ENCODE measurements around the gene CFAP107. TPM values are rescaled to one million over a fixed set of nuclear protein-coding genes. Genes with fewer than 3 reads are reported as not detected.

Gene CFAP107
- polyA plus RNA-seq, 1 donor (not counting 4 experiments of a cell fraction or from before 2014, with no cell fraction given) = not detected

DNA sequence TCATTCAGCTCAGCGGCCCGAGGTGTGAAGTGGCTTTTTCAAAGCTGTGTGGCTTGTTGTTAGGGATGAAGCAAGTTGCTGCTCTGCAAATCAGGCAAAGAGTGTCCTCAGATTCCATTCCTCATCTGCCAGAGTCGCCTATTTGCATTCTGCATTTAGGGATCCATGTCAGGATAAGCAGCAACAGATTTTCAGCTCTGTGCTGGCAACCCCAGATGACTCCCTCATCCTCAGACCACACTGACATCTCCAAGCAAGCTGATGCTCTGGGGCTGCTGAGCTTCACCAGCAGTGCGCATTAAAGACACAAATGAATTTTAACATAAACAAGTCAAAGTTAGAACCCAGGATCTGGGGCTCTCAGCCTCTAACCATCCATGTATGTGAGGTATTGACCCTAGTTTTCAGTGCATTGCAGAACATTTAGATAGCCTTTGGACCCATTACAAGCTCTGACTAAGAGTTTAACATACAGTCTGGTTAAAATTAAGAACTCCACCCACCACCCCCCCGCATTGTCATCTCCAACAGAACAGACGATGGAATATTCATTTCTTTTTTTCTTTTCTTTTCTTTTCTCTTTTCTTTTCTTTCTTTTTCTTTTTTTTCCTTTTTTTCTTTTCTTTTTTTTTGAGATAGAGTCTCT, 10.9 kb downstream of the CFAP107 start:
- FAIRE-seq (no peak), DNase-seq (ENCODE audit: low read depth, low spot score) (no peak)
- Histone ChIP-seq H3K27ac (ENCODE audit: control insufficient read depth, insufficient read depth, low read length) (no peak overlapping the region), H2AFZ (ENCODE audit: control insufficient read depth, low read length) (no peak overlapping the region), H3K4me3 (ENCODE audit: control insufficient read depth in 2 of 3, extremely low read depth in 1 of 3, insufficient read depth in 2 of 3, low read depth in 1 of 3, low read length in 3 of 3) (no peak overlapping the region), H4K20me1 (ENCODE audit: control insufficient read depth, extremely low read depth, insufficient read depth, low read length) (no peaks in the 10 kb centered on the region), H3K4me1 (ENCODE audit: control insufficient read depth, extremely low read depth, insufficient read depth, low read length) (no peaks in the 10 kb centered on the region), H3K9me3 (ENCODE audit: control insufficient read depth, low read depth, low read length) (no peaks in the 10 kb centered on the region), H3K9me1 (ENCODE audit: control insufficient read depth, extremely low read depth, insufficient read depth, low read length) (no peaks in the 10 kb centered on the region), H3K36me3 (ENCODE audit: control insufficient read depth in 2 of 2, extremely low read depth in 1 of 2, insufficient read depth in 2 of 2, low read length in 2 of 2) (no peaks in the 10 kb centered on the region), H3K27me3 (ENCODE audit: control insufficient read depth, extremely low read depth, insufficient read depth, low read length) (no peaks in the 10 kb centered on the region), H3K9ac (ENCODE audit: control insufficient read depth, extremely low read depth, insufficient read depth, low read length) (no peak overlapping the region), H3K79me2 (ENCODE audit: control insufficient read depth, insufficient read depth, low read length) (no peaks in the 10 kb centered on the region), H3K4me2 (ENCODE audit: control insufficient read depth, extremely low read depth, insufficient read depth, low read depth, low read length) (no peak overlapping the region)
- TF ChIP-seq CTCF (optimal IDR thresholded peaks at IDR 0.05 in 1 of 3, IDR thresholded peaks at IDR 0.05 in 1 of 3, conservative IDR thresholded peaks at IDR 0.05 in 1 of 3; ENCODE audit: extremely low read depth in 1 of 3, insufficient read depth in 2 of 3, low read length in 3 of 3) (no peak), EZH2 (IDR thresholded peaks at IDR 0.05; ENCODE audit: low read length) (no peak)
- dilution Hi-C loops (cut with MboI; ENCODE audit: extremely low pct_ligation_motif_present, low sequenced_read_pairs) = no loop called here

DNA sequence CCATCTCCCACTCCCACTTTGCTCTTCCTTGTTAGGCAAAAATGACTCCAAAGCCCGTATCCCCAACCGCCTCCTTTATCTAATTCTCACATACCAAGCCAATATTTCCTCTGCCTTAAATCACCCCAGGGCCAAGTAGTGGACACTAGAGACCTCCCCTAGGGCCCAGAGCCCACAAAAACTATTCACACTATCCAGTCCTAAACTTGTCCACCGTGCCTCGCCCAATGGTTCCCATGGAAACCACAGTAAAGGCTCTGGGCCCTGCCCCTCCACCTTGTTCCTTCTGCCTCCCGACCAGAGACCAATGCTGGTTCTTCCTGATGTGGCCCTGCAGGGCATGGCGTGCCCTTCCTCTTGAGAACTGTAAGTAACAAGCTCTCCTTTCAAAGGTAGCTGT, 11.8 kb downstream of the CFAP107 start:
- no peak for DNase-seq (ENCODE audit: low read depth, low spot score)
- H3K9ac ChIP-seq (ENCODE audit: control insufficient read depth, extremely low read depth, insufficient read depth, low read length) = no peak overlapping the region
- no peaks in the 10 kb centered on the region for H4K20me1 ChIP-seq (ENCODE audit: control insufficient read depth, extremely low read depth, insufficient read depth, low read length)
- H3K79me2 ChIP-seq (ENCODE audit: control insufficient read depth, insufficient read depth, low read length) = no peaks in the 10 kb centered on the region
- H3K9me1 ChIP-seq (ENCODE audit: control insufficient read depth, extremely low read depth, insufficient read depth, low read length) = no peaks in the 10 kb centered on the region
- TF ChIP-seq EZH2 (IDR thresholded peaks at IDR 0.05; ENCODE audit: low read length) = no peak
- no peak for TF ChIP-seq CTCF (optimal IDR thresholded peaks at IDR 0.05 in 1 of 3, IDR thresholded peaks at IDR 0.05 in 1 of 3, conservative IDR thresholded peaks at IDR 0.05 in 1 of 3; ENCODE audit: extremely low read depth in 1 of 3, insufficient read depth in 2 of 3, low read length in 3 of 3)
- dilution Hi-C loops (cut with MboI; ENCODE audit: extremely low pct_ligation_motif_present, low sequenced_read_pairs) = no loop called here
- H3K4me3 ChIP-seq (ENCODE audit: control insufficient read depth in 2 of 3, extremely low read depth in 1 of 3, insufficient read depth in 2 of 3, low read depth in 1 of 3, low read length in 3 of 3) = no peak overlapping the region
- H3K27ac ChIP-seq (ENCODE audit: control insufficient read depth, insufficient read depth, low read length) = no peak overlapping the region
- H3K4me2 ChIP-seq (ENCODE audit: control insufficient read depth, extremely low read depth, insufficient read depth, low read depth, low read length) = no peak overlapping the region
- H2AFZ ChIP-seq (ENCODE audit: control insufficient read depth, low read length) = no peak overlapping the region
- H3K4me1 ChIP-seq (ENCODE audit: control insufficient read depth, extremely low read depth, insufficient read depth, low read length) = no peaks in the 10 kb centered on the region
- FAIRE-seq = no peak
- no peaks in the 10 kb centered on the region for H3K27me3 ChIP-seq (ENCODE audit: control insufficient read depth, extremely low read depth, insufficient read depth, low read length)
- H3K36me3 ChIP-seq (ENCODE audit: control insufficient read depth in 2 of 2, extremely low read depth in 1 of 2, insufficient read depth in 2 of 2, low read length in 2 of 2) = no peaks in the 10 kb centered on the region
- H3K9me3 ChIP-seq (ENCODE audit: control insufficient read depth, low read depth, low read length) = no peaks in the 10 kb centered on the region
